Measurements from ENCODE around the gene PACSIN1. TPM values are rescaled to one million over a fixed set of nuclear protein-coding genes. Genes with fewer than 3 reads are reported as not detected.

PACSIN1 gene
- total and polyA plus RNA-seq, 4 donors = 0.03 to 0.17 (median 0.15) TPM

GRCh38 chr6:34508425-34508824 is 42.5 kb downstream of the PACSIN1 start (continued):
- TF ChIP-seq RXRA (IDR thresholded peaks at IDR 0.05) = no peak
- TF ChIP-seq SP1 (IDR thresholded peaks at IDR 0.05) = no peak
- no peak for TF ChIP-seq FOXA1 (IDR thresholded peaks at IDR 0.05)

GRCh38 chr6:34509782-34510181 is 43.9 kb downstream of the PACSIN1 start:
- TF ChIP-seq RXRA (IDR thresholded peaks at IDR 0.05) (no peak), HNF4A (conservative IDR thresholded peaks at IDR 0.05) (no peak), SP1 (IDR thresholded peaks at IDR 0.05) (no peak), RAD21 (IDR thresholded peaks at IDR 0.05) (no peak)
- 97% methylated on average over 4 of the region's 4 CpGs for WGBS
- Histone ChIP-seq H3K9me3 (ENCODE audit: control insufficient read depth in 4 of 4, low read length in 3 of 4) (no peaks in the 10 kb centered on the region), H3K4me3 (ENCODE audit: low read depth in 1 of 3, low read length in 3 of 3) (no peak overlapping the region), H3K9ac (ENCODE audit: low read depth in 1 of 2, low read length in 2 of 2) (no peak overlapping the region), H3K36me3 (ENCODE audit: control insufficient read depth in 4 of 4, insufficient read depth in 3 of 4, low read depth in 1 of 4, low read length in 3 of 4) (no peaks in the 10 kb centered on the region), H3K27ac (ENCODE audit: low read depth in 1 of 2, low read length in 2 of 2) (no peak overlapping the region), H3K4me1 (ENCODE audit: control insufficient read depth in 4 of 4, insufficient read depth in 4 of 4, low read length in 3 of 4) (no peaks in the 10 kb centered on the region), H3K27me3 (ENCODE audit: control insufficient read depth in 4 of 4, insufficient read depth in 4 of 4, low read length in 3 of 4) (no peaks in the 10 kb centered on the region)
- no peak for DNase-seq (ENCODE audit: low spot score)

- H3K36me3 ChIP-seq (ENCODE audit: control insufficient read depth in 4 of 4, insufficient read depth in 3 of 4, low read depth in 1 of 4, low read length in 3 of 4) = no peaks in the 10 kb centered on the region
- no peaks in the 10 kb centered on the region for H3K9me3 ChIP-seq (ENCODE audit: control insufficient read depth in 4 of 4, low read length in 3 of 4)
- no peak for DNase-seq (ENCODE audit: low spot score)
- TF ChIP-seq SP1 (IDR thresholded peaks at IDR 0.05) = no peak
- TF ChIP-seq HNF4G (IDR thresholded peaks at IDR 0.05) = no peak
- no peak for TF ChIP-seq NR2F2 (IDR thresholded peaks at IDR 0.05)
- TF ChIP-seq REST (IDR thresholded peaks at IDR 0.05) = no peak
- no peak for TF ChIP-seq ZBTB33 (IDR thresholded peaks at IDR 0.05)
- TF ChIP-seq HNF4A (conservative IDR thresholded peaks at IDR 0.05) = no peak
- TF ChIP-seq CTCF (IDR thresholded peaks at IDR 0.05; ENCODE audit: low read depth, low read length, missing input control) = no peak
- TF ChIP-seq RAD21 (IDR thresholded peaks at IDR 0.05) = no peak
- no peak for TF ChIP-seq FOXA2 (IDR thresholded peaks at IDR 0.05)
- no peak for TF ChIP-seq GABPA (IDR thresholded peaks at IDR 0.05 in 1 of 2, conservative IDR thresholded peaks at IDR 0.05 in 1 of 2)
- no peak overlapping the region for H3K4me3 ChIP-seq (ENCODE audit: low read depth in 1 of 3, low read length in 3 of 3)
- H3K27ac ChIP-seq (ENCODE audit: low read depth in 1 of 2, low read length in 2 of 2) = no peak overlapping the region
- no peaks in the 10 kb centered on the region for H3K4me1 ChIP-seq (ENCODE audit: control insufficient read depth in 4 of 4, insufficient read depth in 4 of 4, low read length in 3 of 4)
- H3K9ac ChIP-seq (ENCODE audit: low read depth in 1 of 2, low read length in 2 of 2) = no peak overlapping the region
- no peaks in the 10 kb centered on the region for H3K27me3 ChIP-seq (ENCODE audit: control insufficient read depth in 4 of 4, insufficient read depth in 4 of 4, low read length in 3 of 4)
- WGBS = 89% methylated on average over 4 of the region's 4 CpGs
Observed at GRCh38 chr6:34510299-34510698, 44.4 kb downstream of the PACSIN1 start.
